MM.1S (cell line): Measurements from ENCODE around the gene WDFY2.

Source experiments
- DNase-seq: peaks from one replicate; pipeline ENCODE4 v3.0.0-alpha.2; 2015
- H2AFZ ChIP-seq: fragments of 300-600 bp; sonication (generic); 2 replicates; pipeline ENCODE4 v1.6.0; 2016; ENCODE audit warnings: antibody characterized with exemption, low read length
- H3F3A ChIP-seq: fragments of 300-600 bp; sonication (generic); 2 replicates; pipeline ENCODE4 v1.6.1; 2016; ENCODE audit warnings: mild to moderate bottlenecking, antibody characterized with exemption, low read length, moderate library complexity, mixed read lengths; ENCODE audit not compliant: insufficient read depth
- H3K27ac ChIP-seq: fragments of 300-600 bp; sonication (generic); 2 replicates; pipeline ENCODE4 v1.5.1; 2016; ENCODE audit warnings: mild to moderate bottlenecking, low read length
- H3K27me3 ChIP-seq: fragments of 300-600 bp; sonication (generic); replicated peaks from 2 replicates; pipeline ENCODE4 v1.6.0; 2016; ENCODE audit warnings: low read length; ENCODE audit not compliant: insufficient read depth
- H3K36me3 ChIP-seq: fragments of 300-600 bp; sonication (generic); replicated peaks from 2 replicates; pipeline ENCODE4 v1.6.1; 2016; ENCODE audit warnings: mild to moderate bottlenecking, low read length, mixed read lengths; ENCODE audit not compliant: insufficient read depth
- H3K4me1 ChIP-seq: fragments of 300-600 bp; sonication (generic); 2 replicates; pipeline ENCODE4 v1.6.1; 2016; ENCODE audit warnings: low read length, mixed read lengths
- H3K4me2 ChIP-seq: fragments of 300-600 bp; sonication (generic); 2 replicates; pipeline ENCODE4 v1.6.0; 2016; ENCODE audit warnings: low read depth, low read length
- H3K4me3 ChIP-seq: fragments of 300-600 bp; sonication (generic); 2 replicates; pipeline ENCODE4 v1.5.1; 2016; ENCODE audit warnings: low read length, mixed read lengths
- H3K79me2 ChIP-seq: fragments of 300-600 bp; sonication (generic); 2 replicates; pipeline ENCODE4 v1.6.1; 2016; ENCODE audit warnings: mixed run types, low read length, mixed read lengths
- H3K9ac ChIP-seq: fragments of 300-600 bp; sonication (generic); 2 replicates; pipeline ENCODE4 v1.6.1; 2016; ENCODE audit warnings: low read length, mixed read lengths
- H3K9me2 ChIP-seq: fragments of 300-600 bp; sonication (generic); replicated peaks from 2 replicates; pipeline ENCODE4 v1.6.1; 2016; ENCODE audit warnings: mild to moderate bottlenecking, low read length, mixed read lengths; ENCODE audit not compliant: insufficient read depth
- H3K9me3 ChIP-seq: fragments of 300-600 bp; sonication (generic); replicated peaks from 2 replicates; pipeline ENCODE4 v1.6.1; 2016; ENCODE audit warnings: mild to moderate bottlenecking, low read length, mixed read lengths; ENCODE audit not compliant: insufficient read depth
- H4K20me1 ChIP-seq: fragments of 300-600 bp; sonication (generic); 2 replicates; pipeline ENCODE4 v1.6.1; 2016; ENCODE audit warnings: mild to moderate bottlenecking, low read length, moderate library complexity, mixed read lengths; ENCODE audit not compliant: insufficient read depth
- EZH2 ChIP-seq: fragments of 300-600 bp; sonication (generic); optimal IDR thresholded peaks from 2 replicates; pipeline ENCODE3; 2017; ENCODE audit warnings: low read depth, mild to moderate bottlenecking, antibody characterized with exemption, low read length, mixed read lengths
- EZH2phosphoT487 ChIP-seq: fragments of 300-600 bp; sonication (generic); IDR thresholded peaks from 2 replicates; pipeline ENCODE4 v1.6.1; 2018; ENCODE audit warnings: antibody characterized with exemption, low read length
- TF ChIP-seq, protein P1 (sequence below): fragments of 300-600 bp; sonication (generic); IDR thresholded peaks from 2 replicates; pipeline ENCODE4 v1.5.1; 2016; ENCODE audit warnings: antibody characterized with exemption, low read length, mixed read lengths

WDFY2 gene

DNA sequence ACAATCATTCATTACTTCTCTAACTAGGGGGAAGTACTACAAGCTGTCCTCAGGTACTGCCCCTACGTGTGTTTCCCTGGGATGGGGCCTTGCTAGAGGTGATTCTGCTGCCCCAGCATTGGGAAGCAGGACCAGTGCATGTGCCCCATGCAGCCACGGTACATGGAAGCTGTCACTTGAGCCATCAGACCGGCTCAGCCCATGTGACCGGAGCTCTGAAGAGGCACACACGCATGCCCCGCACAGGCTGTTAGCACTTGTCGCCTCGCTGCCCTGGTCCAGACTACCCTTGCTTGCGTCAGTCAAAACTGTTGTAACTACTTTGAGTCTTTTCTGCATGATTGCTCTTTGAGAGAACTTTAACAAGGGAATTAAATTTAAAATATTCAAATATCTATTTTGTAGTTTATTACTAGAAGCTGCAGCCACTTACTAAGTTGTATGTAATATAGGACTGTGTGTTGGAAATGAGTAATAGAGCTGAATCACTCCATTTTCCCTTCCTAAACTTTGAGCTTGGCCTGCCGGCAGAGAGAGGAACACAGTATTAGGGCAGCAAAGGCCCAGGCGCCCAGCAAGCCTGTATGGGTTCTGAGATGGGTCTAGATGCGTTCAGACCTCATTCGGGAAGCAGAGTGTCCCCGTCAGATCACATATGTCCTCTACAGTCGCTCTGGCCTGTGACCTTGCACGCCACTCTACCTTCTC is 177.5 kb downstream of the WDFY2 start:
- DNase-seq: no peak
- no peaks in the 10 kb centered on the region for H3K9me2 ChIP-seq
- no peak overlapping the region for H3K4me3 ChIP-seq
- no peak overlapping the region for H3K9ac ChIP-seq
- no peak overlapping the region for H3K27ac ChIP-seq
- no peaks in the 10 kb centered on the region for H3K27me3 ChIP-seq
- H3K79me2 ChIP-seq: no peaks in the 10 kb centered on the region
- TF ChIP-seq EZH2: no peak
- TF ChIP-seq, protein P1, sequence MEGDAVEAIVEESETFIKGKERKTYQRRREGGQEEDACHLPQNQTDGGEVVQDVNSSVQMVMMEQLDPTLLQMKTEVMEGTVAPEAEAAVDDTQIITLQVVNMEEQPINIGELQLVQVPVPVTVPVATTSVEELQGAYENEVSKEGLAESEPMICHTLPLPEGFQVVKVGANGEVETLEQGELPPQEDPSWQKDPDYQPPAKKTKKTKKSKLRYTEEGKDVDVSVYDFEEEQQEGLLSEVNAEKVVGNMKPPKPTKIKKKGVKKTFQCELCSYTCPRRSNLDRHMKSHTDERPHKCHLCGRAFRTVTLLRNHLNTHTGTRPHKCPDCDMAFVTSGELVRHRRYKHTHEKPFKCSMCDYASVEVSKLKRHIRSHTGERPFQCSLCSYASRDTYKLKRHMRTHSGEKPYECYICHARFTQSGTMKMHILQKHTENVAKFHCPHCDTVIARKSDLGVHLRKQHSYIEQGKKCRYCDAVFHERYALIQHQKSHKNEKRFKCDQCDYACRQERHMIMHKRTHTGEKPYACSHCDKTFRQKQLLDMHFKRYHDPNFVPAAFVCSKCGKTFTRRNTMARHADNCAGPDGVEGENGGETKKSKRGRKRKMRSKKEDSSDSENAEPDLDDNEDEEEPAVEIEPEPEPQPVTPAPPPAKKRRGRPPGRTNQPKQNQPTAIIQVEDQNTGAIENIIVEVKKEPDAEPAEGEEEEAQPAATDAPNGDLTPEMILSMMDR: no peak
- no peak for TF ChIP-seq EZH2phosphoT487
- no peaks in the 10 kb centered on the region for H4K20me1 ChIP-seq
- no peak overlapping the region for H2AFZ ChIP-seq
- peaks cover 9% of the 10 kb centered on the region for H3F3A ChIP-seq
- H3K4me2 ChIP-seq: no peak overlapping the region
- no peaks in the 10 kb centered on the region for H3K36me3 ChIP-seq
- no peaks in the 10 kb centered on the region for H3K9me3 ChIP-seq
- H3K4me1 ChIP-seq: peaks cover 15% of the 10 kb centered on the region; the same call in 1 of the 2 replicates

DNA sequence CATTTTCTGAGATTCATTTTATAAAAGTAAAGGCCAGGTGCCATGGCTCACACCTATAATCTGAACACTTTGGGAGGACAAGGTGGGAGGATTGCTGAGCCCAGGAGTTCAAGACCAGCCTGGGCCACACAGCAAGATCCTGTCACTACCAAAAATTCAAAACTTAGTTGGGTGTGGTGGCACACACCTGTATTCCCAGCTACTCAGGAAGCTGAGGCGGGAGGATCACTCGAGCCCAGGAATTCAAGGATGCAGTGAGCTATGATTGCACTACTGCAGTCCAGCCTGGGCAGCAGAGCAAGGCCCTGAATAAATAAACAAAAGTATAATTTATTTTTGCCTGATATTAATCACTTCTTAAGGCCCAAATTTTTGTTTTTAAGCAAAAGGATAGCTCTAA is 179.2 kb downstream of the WDFY2 start:
- Histone ChIP-seq H3K9ac (no peak overlapping the region), H3K27me3 (no peaks in the 10 kb centered on the region), H4K20me1 (no peaks in the 10 kb centered on the region), H3K9me3 (no peaks in the 10 kb centered on the region), H3K4me2 (peak overlapping the region; percentile 86; the same call in 1 of the 2 replicates), H3K27ac (no peak overlapping the region; the same call in 1 of the 2 replicates), H2AFZ (no peak overlapping the region), H3K79me2 (no peaks in the 10 kb centered on the region), H3K9me2 (no peaks in the 10 kb centered on the region), H3K4me3 (no peak overlapping the region), H3F3A (peaks cover 9% of the 10 kb centered on the region), H3K36me3 (no peaks in the 10 kb centered on the region), H3K4me1 (peaks cover 15% of the 10 kb centered on the region; the same call in 1 of the 2 replicates)
- DNase-seq: no peak
- TF ChIP-seq EZH2 (no peak), EZH2phosphoT487 (no peak)
- TF ChIP-seq, protein P1: no peak

DNA sequence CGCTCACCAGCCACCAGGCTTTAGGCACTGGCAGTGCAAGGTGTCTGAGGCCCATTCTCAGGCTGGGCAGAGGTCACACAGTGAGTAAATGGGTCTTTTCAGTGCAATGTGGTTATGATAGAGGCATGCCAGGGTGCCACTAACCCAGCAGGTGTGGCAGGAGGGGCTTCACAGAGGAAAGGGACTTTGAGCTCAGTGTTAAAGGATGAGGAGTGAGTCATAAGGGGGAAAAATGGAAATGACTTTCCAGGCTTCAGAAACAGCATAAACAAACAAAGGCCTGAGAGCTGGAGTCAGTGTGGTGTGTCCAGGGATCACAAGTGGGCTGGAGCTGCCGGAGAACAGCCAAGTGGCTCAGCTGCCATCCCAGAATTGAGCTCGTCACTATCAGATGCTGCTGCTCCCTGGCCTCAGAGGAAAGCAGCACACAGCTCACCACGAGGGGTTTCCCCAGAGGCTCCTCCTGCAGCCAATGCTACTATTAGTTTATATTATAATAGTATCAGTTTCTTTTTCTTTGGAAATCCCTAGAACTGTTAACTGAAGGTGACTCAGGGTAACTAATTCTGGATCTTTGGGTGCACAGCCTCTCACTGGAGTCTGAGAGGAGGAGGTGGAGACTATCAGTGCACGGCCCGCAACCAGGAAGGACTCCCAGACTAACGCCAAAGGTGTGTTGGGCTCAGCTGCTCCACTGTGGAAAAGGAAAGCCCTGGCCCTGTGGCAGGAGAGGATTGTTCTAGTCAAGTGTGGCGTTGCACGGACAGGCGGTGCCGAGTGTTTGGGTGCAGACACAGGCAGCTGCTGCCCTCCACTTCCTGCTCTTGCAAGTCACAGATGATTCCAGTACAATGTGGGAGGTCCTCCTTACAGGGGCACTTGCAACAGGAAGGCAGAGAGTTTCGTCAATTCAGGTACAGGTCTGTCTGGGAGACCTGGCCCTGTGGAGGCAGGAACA is 180.2 kb downstream of the WDFY2 start:
- Histone ChIP-seq H3K4me3 (peak overlapping the region; percentile 55), H3K27ac (peak overlapping the region; percentile 87), H4K20me1 (no peaks in the 10 kb centered on the region), H3F3A (peaks cover 9% of the 10 kb centered on the region), H3K4me1 (peaks cover 15% of the 10 kb centered on the region; the same call in 1 of the 2 replicates), H3K9me3 (no peaks in the 10 kb centered on the region), H3K9ac (peak overlapping the region; percentile 60; the same call in 1 of the 2 replicates), H3K27me3 (no peaks in the 10 kb centered on the region), H2AFZ (peak overlapping the region; percentile 82), H3K36me3 (no peaks in the 10 kb centered on the region), H3K79me2 (no peaks in the 10 kb centered on the region), H3K4me2 (peak overlapping the region; percentile 86), H3K9me2 (no peaks in the 10 kb centered on the region)
- peak; percentile 68 for DNase-seq
- TF ChIP-seq EZH2phosphoT487: no peak
- no peak for TF ChIP-seq EZH2
- TF ChIP-seq, protein P1: no peak
